ENCODE data around the gene SPNS1.
A peak's percentile ranks its signal among the peaks of the same experiment; 100 is the strongest.
"Not testable (repeated sequence)": the region's sequence is repeated elsewhere in the genome, so short reads cannot be mapped to it uniquely, and the experiment has no call there.

Gene SPNS1, protein sequence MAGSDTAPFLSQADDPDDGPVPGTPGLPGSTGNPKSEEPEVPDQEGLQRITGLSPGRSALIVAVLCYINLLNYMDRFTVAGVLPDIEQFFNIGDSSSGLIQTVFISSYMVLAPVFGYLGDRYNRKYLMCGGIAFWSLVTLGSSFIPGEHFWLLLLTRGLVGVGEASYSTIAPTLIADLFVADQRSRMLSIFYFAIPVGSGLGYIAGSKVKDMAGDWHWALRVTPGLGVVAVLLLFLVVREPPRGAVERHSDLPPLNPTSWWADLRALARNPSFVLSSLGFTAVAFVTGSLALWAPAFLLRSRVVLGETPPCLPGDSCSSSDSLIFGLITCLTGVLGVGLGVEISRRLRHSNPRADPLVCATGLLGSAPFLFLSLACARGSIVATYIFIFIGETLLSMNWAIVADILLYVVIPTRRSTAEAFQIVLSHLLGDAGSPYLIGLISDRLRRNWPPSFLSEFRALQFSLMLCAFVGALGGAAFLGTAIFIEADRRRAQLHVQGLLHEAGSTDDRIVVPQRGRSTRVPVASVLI

DNA sequence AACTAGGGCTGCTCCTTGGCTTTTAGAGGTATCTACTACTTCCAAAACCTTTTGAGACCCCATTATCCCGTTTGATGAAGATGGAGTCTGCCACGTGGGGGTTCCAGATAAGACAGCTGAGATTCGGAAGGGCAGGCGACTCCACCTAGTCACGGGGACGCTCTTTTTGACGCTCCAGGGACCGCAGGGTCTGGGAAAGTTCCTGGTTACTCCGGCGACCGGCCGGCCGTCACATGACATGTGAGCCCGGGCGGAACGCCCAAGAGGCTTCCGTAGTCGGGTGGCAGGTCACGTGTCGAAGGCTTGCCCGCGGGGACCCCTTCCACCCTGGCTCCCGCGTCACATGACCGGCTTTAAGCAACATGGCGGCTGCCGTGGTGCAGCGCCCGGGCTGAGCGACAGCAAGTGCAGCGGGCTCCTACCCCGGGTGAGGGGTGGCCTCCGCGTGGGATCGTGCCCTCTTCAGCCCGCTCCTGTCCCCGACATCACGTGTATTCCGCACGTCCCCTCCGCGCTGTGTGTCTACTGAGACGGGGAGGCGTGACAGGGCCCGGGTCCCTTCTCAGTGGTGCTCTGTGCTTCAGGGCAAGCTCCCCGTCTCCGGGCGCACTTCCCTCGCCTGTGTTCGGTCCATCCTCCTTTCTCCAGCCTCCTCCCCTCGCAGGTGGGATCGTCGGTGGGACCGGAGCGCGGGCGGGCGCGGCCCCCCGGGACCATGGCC lies at the start of gene SPNS1:
TSS of gene SPNS1 (plus strand) at position 342 of the 721 bp plus-strand sequence. CDS start at position 716, 374 bp downstream.
- DNase-seq: peak; percentile 96

DNA sequence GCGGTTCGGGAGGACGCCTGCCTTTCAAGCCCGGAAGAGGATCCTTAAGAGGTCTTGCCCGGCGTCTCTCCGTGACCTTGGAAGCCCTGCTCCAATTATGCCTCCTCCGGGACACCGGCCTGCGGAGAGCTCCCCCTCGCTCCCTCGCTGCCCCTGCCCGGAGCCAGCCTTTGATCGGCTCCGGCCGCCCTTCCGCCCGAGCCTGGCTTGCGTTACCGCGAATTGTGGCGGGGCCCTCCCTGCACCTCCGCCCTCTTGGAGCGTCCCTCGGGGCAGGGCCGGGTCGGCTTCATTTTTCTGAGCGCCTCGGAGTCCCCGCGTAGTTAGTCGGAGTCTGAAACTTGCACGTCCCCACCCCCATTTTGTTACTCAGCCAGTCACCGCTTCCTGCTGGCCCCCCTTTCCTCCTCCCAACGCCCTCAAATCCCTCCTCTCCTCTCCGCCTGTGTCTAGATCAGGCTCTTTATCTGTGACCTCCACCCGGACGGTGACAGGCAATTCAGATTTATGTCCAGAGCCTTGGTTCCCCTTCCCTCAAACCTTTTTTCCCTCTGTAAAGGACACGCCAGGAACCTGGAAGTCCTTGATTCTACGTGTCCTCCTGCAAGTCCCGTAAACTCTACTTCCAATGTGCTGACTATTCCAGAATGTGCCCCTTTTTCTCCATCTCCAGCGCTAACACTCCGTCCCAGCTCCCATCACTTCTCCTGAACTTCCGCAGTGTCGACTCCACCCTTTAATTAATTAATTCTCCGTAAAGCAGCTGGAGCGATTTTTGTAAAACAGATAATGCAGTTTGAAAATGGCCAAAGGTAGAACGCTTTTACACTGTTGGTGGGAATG lies 49.0 kb upstream of the SPNS1 start:
- DNase-seq: peak; percentile 86

DNA sequence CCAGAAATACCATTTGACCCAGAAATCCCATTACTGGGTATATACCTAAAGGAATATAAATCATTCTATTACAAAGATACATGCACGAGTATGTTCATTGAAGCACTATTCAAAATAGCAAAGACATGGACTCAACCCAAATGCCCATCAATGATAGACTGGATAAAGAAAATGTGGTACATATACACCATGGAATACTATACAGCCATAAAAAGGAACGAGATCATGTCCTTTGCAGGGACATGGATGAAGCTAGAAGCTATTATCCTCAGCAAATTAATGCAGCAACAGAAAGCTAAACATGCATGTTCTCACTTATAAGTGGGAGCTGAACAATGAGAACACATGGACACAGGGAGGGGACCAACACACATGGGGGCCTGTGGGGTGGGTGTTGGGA lies 48.3 kb upstream of the SPNS1 start:
- DNase-seq: not testable (repeated sequence)

DNA sequence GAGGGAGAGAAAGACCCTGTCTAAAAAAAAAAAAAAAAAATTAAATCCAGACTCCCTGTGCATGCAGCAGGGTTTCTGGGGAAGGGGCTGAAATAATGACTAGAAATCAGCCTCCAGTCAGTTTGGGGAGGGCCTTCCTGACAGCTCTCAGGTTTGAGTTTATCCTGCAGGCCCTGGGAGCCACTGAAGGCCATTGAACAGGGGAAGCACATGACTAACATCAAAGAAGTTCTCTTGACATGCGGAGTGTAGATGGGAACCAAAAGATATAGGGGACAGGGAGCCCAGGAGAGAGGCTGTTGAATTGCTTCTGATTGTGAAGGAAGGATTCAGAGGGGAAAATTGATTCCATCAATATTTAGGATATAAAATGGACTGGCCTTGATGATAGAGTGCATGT lies 46.8 kb upstream of the SPNS1 start:
- no peak for DNase-seq

DNA sequence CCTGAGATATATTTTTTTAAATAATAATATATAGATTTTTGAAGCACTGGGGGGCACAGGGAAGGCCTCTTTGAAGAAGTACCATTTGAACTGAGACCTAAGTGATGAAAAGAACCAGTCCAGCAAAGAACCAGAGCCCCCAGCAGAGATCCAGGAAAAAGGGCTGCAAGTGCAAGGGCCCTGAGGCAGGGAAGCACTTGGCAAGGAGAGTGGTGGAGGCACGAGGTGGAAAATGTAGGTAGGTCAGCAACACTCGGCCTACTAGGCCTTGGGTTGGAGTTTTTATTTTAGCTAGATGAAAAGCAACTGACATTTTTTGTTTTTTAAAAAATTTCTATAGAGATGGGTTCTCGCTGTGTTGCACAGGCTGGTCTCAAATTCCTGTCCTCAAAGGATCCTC lies 44.4 kb upstream of the SPNS1 start:
- DNase-seq: no peak

DNA sequence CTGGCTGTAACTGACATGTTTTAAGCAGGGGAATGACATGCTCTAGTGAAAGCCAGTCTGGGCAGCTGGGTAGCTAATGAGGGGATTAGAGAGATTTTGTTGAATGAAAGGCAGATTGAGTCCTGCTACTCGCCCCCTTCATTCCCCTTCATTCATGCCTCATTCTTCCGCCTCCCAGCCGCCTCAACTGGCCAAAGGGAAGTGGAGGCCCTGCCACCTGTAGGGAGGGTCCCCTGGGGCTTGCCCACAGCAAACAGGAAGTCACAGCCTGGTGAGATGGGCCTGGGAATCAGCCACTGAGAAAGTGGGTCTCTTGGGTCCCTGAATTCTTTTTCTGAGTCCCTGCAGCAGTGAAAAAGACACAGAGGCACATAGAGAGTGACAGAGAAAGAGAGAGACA lies 43.9 kb upstream of the SPNS1 start:
- no peak for DNase-seq

DNA sequence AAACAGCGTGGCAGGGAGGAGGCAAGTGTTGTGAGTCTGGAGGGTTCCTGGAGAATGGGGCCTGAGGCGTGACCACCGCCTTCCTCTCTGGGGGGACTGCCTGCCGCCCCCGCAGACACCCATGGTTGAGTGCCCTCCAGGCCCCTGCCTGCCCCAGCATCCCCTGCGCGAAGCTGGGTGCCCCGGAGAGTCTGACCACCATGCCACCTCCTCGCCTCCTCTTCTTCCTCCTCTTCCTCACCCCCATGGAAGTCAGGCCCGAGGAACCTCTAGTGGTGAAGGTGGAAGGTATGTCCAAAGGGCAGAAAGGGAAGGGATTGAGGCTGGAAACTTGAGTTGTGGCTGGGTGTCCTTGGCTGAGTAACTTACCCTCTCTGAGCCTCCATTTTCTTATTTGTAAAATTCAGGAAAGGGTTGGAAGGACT lies 42.8 kb upstream of the SPNS1 start, which contains the start of gene CD19:
TSS of gene CD19 (plus strand) at position 171 of the 425 bp plus-strand sequence. CDS start at position 201, 30 bp downstream.
- no peak for DNase-seq

DNA sequence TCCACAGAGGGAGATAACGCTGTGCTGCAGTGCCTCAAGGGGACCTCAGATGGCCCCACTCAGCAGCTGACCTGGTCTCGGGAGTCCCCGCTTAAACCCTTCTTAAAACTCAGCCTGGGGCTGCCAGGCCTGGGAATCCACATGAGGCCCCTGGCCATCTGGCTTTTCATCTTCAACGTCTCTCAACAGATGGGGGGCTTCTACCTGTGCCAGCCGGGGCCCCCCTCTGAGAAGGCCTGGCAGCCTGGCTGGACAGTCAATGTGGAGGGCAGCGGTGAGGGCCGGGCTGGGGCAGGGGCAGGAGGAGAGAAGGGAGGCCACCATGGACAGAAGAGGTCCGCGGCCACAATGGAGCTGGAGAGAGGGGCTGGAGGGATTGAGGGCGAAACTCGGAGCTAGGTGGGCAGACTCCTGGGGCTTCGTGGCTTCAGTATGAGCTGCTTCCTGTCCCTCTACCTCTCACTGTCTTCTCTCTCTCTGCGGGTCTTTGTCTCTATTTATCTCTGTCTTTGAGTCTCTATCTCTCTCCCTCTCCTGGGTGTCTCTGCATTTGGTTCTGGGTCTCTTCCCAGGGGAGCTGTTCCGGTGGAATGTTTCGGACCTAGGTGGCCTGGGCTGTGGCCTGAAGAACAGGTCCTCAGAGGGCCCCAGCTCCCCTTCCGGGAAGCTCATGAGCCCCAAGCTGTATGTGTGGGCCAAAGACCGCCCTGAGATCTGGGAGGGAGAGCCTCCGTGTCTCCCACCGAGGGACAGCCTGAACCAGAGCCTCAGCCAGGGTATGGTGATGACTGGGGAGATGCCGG lies 42.0 kb upstream of the SPNS1 start:
- DNase-seq: no peak

DNA sequence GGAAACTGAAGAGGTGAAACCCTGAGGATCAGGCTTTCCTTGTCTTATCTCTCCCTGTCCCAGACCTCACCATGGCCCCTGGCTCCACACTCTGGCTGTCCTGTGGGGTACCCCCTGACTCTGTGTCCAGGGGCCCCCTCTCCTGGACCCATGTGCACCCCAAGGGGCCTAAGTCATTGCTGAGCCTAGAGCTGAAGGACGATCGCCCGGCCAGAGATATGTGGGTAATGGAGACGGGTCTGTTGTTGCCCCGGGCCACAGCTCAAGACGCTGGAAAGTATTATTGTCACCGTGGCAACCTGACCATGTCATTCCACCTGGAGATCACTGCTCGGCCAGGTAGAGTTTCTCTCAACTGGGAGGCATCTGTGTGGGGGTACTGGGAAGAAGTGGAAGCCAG lies 41.4 kb upstream of the SPNS1 start:
- DNase-seq: peak; percentile 22

DNA sequence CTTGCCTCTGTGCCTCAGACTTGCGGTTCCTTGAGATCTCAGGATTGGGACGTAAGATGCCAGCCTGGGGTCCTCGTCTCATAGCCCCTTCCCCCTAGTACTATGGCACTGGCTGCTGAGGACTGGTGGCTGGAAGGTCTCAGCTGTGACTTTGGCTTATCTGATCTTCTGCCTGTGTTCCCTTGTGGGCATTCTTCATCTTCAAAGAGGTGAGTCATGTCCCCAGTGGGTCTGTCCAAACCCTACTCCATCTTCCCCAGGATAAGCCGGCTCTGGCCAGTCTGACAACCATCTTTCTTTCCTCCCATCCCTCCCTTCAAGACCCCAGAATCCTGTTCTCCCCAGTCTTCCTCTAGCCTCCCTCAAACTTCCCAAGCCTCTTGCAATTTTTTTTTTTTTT lies 39.2 kb upstream of the SPNS1 start:
- no peak for DNase-seq

DNA sequence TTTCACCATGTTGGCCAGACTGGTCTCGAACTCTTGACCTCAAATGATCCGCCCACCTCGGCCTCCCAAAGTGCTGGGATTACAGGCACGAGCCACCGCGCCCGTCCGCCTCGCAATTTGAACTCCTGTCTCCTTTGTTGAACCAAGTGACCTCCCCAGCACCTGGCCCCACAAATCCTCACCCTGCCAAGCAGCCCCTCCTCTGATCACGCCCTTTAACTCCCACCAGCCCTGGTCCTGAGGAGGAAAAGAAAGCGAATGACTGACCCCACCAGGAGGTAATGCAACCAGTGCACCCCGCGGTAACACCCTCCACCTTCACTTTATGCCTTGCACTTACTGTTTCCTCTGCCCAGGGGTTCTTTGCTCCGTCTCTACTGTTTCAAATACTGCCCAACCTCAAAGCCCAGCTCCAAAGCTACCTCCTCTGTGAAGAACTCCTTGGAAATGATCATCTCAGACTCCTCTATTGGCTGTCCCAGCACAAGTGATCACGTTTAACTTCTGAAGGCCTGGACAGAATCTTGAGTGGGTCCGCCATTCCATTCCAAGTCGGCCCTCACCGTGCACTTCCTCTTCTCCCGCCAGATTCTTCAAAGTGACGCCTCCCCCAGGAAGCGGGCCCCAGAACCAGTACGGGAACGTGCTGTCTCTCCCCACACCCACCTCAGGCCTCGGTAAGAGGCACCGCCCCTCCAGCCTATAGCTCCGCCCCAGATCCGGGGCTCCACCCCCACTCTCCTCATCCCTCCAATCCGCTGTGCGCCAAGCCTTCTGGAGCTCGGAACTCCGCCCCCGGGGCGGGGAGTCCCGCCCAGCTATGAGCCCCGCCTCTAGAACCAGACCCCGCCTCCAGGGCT lies 38.4 kb upstream of the SPNS1 start:
- DNase-seq: peak; percentile 52

DNA sequence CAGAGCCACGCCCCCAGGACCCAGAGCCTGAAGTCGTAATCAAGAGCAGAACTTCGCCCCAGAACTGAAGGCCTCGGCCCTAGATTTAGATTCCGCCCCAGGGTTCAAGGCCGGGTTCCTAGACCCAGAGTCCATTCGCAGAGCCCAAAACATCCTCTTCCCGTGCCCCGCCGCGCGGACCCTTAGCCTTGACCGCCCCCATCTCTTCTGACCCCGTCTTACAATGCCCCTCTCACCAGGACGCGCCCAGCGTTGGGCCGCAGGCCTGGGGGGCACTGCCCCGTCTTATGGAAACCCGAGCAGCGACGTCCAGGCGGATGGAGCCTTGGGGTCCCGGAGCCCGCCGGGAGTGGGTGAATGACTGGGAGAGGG lies 37.8 kb upstream of the SPNS1 start:
- no peak for DNase-seq

DNA sequence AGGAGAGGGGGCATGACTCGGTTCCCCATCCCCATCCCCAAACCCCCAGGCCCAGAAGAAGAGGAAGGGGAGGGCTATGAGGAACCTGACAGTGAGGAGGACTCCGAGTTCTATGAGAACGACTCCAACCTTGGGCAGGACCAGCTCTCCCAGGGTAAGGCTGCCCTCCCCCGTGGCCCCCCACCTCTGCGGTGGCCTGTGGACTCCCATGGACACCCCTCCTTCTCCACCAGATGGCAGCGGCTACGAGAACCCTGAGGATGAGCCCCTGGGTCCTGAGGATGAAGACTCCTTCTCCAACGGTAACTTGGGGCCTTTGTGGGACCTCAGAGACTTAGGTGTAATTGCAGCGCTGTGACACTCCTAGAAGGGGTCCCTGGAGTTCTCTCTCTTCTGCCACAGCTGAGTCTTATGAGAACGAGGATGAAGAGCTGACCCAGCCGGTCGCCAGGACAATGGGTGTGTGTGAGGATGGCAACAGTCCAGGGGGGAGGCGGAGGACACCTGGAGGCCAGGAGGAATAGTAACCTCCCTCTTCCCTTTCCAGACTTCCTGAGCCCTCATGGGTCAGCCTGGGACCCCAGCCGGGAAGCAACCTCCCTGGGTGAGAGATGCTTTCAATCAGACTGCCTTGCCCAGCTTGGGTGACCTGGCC lies 37.2 kb upstream of the SPNS1 start:
- DNase-seq: no peak

DNA sequence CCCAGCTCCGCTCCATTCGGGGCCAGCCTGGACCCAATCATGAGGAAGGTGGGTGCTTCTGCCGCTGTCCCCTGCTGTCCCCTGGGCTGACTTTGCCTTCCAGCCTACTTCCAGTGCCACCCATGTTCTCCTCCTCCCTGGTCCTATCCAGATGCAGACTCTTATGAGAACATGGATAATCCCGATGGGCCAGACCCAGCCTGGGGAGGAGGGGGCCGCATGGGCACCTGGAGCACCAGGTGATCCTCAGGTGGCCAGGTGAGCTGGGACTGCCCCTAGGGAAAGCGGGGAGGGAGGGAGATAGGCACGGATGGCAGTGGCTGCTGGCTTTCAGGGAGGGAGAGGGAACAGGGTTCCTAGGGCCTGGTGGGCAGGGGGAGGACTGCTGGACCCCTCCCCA lies 35.9 kb upstream of the SPNS1 start:
- no peak for DNase-seq

DNA sequence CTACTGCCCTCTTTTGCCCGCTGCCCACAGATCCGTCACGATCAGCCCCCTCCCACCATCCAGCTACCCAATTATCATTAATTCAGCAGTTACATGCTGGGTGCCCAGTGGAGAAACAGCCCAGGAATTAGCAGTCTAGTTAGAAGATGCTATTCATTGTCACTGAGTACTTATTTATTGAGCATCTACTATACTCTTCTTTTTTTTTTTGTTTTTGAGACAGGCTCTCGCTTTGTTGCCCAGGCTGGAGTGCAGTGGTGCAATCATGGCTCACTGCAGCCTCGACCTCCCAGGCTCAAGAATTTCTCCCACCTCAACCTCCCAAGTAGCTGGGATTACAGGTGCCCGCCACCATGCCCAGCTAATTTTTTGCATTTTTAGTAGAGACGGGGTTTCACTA lies 34.8 kb upstream of the SPNS1 start:
- DNase-seq: not testable (repeated sequence)

DNA sequence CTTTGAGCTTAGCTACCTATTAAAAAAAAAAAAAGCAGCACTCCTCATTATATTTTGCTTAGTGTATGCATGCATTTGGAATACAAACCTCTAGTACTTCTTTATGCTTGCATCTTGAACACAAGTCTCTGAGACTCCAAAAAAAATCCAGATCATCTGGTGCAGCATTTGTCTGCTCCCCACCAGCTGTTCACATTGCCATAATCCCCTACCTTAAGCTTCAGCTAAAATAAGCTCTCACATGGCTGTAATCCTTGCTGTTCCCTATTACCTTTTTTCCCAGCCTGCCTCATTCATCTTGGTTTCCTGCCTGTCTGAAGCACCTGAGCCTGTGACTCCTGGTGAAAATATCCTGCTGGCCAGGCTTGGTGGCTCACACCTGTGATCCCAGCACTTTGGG lies 31.3 kb upstream of the SPNS1 start:
- no peak for DNase-seq

DNA sequence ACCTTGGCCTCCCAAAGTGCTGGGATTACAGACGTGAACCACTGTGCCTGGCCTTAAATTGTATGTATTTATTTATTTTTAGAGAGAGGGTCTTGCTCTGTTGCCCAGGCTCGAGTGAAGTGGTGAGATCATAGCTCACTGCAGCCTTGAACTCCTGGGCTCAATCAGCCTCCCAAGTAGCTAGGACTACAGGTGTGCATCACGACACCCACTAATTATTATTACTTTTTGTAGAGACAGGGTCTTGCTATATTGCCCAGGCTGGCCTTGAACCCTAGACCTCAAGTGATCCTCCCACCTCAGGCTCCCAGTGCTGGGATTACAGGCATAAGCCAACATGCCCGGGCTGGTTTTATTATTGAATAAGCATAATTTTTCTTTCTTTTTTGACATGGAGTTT lies 27.9 kb upstream of the SPNS1 start:
- no peak for DNase-seq

DNA sequence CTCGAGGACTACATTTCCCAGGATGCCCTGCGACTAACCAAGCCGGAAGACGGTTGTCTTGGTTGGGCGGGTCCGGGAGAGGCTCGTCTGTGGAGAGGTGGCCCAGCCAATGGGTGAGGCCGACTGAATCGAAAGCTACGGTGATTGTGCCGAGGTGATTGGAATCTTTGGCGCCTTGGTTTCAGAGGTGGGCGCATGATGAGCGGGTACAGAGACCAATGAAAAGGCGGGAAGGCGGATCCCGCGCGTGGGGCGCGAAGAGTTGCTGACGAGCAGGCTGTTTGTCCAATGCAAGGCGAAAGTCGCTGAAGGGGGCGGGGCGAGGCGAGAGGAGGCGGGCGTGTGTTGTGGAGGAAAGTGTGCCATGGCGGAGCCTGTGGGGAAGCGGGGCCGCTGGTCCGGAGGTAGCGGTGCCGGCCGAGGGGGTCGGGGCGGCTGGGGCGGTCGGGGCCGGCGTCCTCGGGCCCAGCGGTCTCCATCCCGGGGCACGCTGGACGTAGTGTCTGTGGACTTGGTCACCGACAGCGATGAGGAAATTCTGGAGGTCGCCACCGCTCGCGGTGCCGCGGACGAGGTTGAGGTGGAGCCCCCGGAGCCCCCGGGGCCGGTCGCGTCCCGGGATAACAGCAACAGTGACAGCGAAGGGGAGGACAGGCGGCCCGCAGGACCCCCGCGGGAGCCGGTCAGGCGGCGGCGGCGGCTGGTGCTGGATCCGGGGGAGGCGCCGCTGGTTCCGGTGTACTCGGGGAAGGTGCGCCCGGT lies 23.7 kb upstream of the SPNS1 start, which contains the start of gene NFATC2IP:
TSS of gene NFATC2IP (plus strand) at position 290 of the 762 bp plus-strand sequence. CDS start at position 365, 75 bp downstream.
- peak; percentile 99 for DNase-seq

DNA sequence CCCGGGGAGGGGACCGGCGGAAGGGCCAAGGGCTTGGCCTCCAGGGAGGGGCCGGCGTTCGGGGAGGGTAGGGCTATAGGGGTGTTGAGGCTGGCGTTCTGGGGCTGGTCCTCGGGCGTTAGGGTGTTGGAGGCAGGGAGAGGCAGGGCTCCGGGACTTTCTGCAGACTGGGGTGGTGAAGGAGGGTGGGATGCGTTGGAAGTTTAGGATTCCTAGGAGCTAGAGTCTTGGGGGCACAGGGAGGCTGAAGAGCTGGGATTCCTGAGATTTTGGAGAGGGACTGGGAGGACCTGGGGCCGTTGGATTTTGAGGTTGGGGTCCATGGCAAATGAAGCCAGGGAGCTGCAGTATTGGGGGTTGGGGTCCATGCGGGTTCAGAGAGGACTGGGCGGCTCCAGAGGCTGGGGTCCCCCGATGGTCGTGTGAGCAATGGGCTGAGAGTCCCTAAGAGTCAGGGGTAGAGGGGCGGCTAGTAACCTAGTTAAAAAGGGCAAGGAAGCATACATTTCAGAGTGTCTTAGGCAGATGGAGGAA lies 23.1 kb upstream of the SPNS1 start:
- no peak for DNase-seq

Measured in DMS53 (cell line).